HEK293 (cell line): ENCODE measurements around the gene TMEM229B.
A peak's percentile ranks its signal among the peaks of the same experiment; 100 is the strongest.

Source experiments
- CTCF ChIA-PET: fragments of 350-600 bp; formaldehyde crosslinking; extraction: SDS; loops from one replicate; lab custom pipeline; 2021; ENCODE audit warnings: antibody characterized with exemption; lab: Yijun Ruan, JAX
- POLR2A ChIA-PET: fragments of 300-600 bp; formaldehyde crosslinking; extraction: SDS; loops from one replicate; lab custom pipeline; 2020; ENCODE audit warnings: antibody characterized with exemption, inconsistent platforms; lab: Yijun Ruan, JAX
- H3K27ac ChIP-seq: fragments of 200-500 bp; sonication (Bioruptor generic); 2 replicates; pipeline ENCODE4 v1.5.1; 2014; ENCODE audit warnings: low read depth, low read length, control low read depth, inconsistent platforms; ENCODE audit errors: extremely low read depth
- H3K36me3 ChIP-seq, 2 experiments: fragments of 200-500 bp in 1 of 2; sonication (Bioruptor generic) in 1 of 2; 1 replicate in 1 of 2; 2 replicates in 1 of 2; pipeline ENCODE4 v1.5.1; 2014 to 2017; ENCODE audit warnings: inconsistent platforms in 2 of 2, low read length in 2 of 2; ENCODE audit not compliant: control insufficient read depth in 2 of 2, insufficient read depth in 1 of 2
- H3K4me1 ChIP-seq: fragments of 200-500 bp; sonication (Bioruptor generic); 2 replicates; pipeline ENCODE4 v1.5.1; 2014; ENCODE audit warnings: mild to moderate bottlenecking, low read length, inconsistent platforms; ENCODE audit not compliant: control insufficient read depth, insufficient read depth
- H3K4me3 ChIP-seq: 2 replicates; pipeline ENCODE4 v1.5.1; 2011; ENCODE audit warnings: low read depth, mild to moderate bottlenecking, control low read depth, low read length, moderate library complexity
- H3K9me3 ChIP-seq: fragments of 200-500 bp; sonication (Bioruptor generic); 2 replicates; pipeline ENCODE4 v1.5.1; 2014; ENCODE audit warnings: low read depth, low read length, inconsistent platforms; ENCODE audit not compliant: control insufficient read depth, insufficient read depth
- BCL11B ChIP-seq: fragments of 450-650 bp; formaldehyde crosslinking; IDR thresholded peaks from 2 replicates; pipeline ENCODE4 v1.5.1; 2016; ENCODE audit warnings: low read depth, missing biosample characterization, missing genetic modification characterization
- GLIS1 ChIP-seq: fragments of 450-650 bp; formaldehyde crosslinking; IDR thresholded peaks from 2 replicates; pipeline ENCODE4 v1.5.1; 2016; ENCODE audit warnings: missing biosample characterization, missing genetic modification characterization
- PRDM1 ChIP-seq: fragments of 450-650 bp; formaldehyde crosslinking; IDR thresholded peaks from 2 replicates; pipeline ENCODE4; 2016; ENCODE audit warnings: missing biosample characterization, missing genetic modification characterization
- PRDM10 ChIP-seq: fragments of 450-650 bp; formaldehyde crosslinking; IDR thresholded peaks from 2 replicates; pipeline ENCODE4 v1.5.1; 2016; ENCODE audit warnings: missing biosample characterization, missing genetic modification characterization
- ZFP3 ChIP-seq: fragments of 450-650 bp; formaldehyde crosslinking; IDR thresholded peaks from 2 replicates; pipeline ENCODE4 v1.5.1; 2016; ENCODE audit warnings: low read depth, missing biosample characterization, missing genetic modification characterization
- ZNF132 ChIP-seq: fragments of 450-650 bp; formaldehyde crosslinking; IDR thresholded peaks from 2 replicates; pipeline ENCODE4 v1.5.1; 2017; ENCODE audit warnings: missing biosample characterization, missing genetic modification characterization, borderline replicate concordance
- ZNF350 ChIP-seq: fragments of 450-650 bp; formaldehyde crosslinking; IDR thresholded peaks from 2 replicates; pipeline ENCODE4 v1.5.0; 2017; ENCODE audit warnings: missing biosample characterization, mild to moderate bottlenecking, missing genetic modification characterization
- ZNF398 ChIP-seq: fragments of 450-650 bp; formaldehyde crosslinking; IDR thresholded peaks from 2 replicates; pipeline ENCODE4 v1.5.1; 2017; ENCODE audit warnings: missing biosample characterization, missing genetic modification characterization
- ZNF426 ChIP-seq: fragments of 450-650 bp; formaldehyde crosslinking; IDR thresholded peaks from 2 replicates; pipeline ENCODE4 v1.5.1; 2017; ENCODE audit warnings: missing biosample characterization, missing genetic modification characterization, mild to moderate bottlenecking, inconsistent platforms, moderate library complexity
- ZNF544 ChIP-seq: fragments of 450-650 bp; formaldehyde crosslinking; IDR thresholded peaks from 2 replicates; pipeline ENCODE4 v1.5.0; 2017; ENCODE audit warnings: missing biosample characterization, missing genetic modification characterization
- ZNF623 ChIP-seq: fragments of 450-650 bp; formaldehyde crosslinking; IDR thresholded peaks from 2 replicates; pipeline ENCODE4 v1.5.1; 2016; ENCODE audit warnings: missing biosample characterization, missing genetic modification characterization
- ZNF785 ChIP-seq: fragments of 450-650 bp; formaldehyde crosslinking; IDR thresholded peaks from 2 replicates; pipeline ENCODE4 v1.5.1; 2016; ENCODE audit warnings: missing biosample characterization, missing genetic modification characterization
- ZXDB ChIP-seq: fragments of 450-650 bp; formaldehyde crosslinking; IDR thresholded peaks from 2 replicates; pipeline ENCODE4 v1.5.1; 2016; ENCODE audit warnings: missing biosample characterization, missing genetic modification characterization
- TF ChIP-seq, protein P1 (sequence below): fragments of 450-650 bp; formaldehyde crosslinking; IDR thresholded peaks from 2 replicates; pipeline ENCODE4 v1.5.1; 2017; ENCODE audit warnings: missing biosample characterization, missing genetic modification characterization

Gene TMEM229B

GRCh38 chr14:67514203-67514607 is 25.7 kb upstream of the TMEM229B start (continued):
- TF ChIP-seq PRDM10 (tag by site-specific recombination) (no peak), PRDM1 (tag by site-specific recombination) (peak; percentile 55; the same call in 1 of the 2 replicates), ZNF623 (tag by site-specific recombination) (no peak), ZNF132 (tag by site-specific recombination) (no peak), ZFP3 (no peak), ZXDB (no peak), ZNF426 (tag by site-specific recombination) (no peak), ZNF785 (no peak)

- POLR2A ChIA-PET, result interaction anchor here (0.8 to 1.2 kb wide), 2 partner anchors 19 to 182 kb away, joined by 3 read pairs; partner anchors contain the start of genes PLEKHH1 and RDH11
- Histone ChIP-seq H3K27ac (no peak overlapping the region), H3K36me3 (no peaks in the 10 kb centered on the region), H3K4me3 (no peak overlapping the region), H3K4me1 (no peaks in the 10 kb centered on the region), H3K9me3 (no peaks in the 10 kb centered on the region)
- TF ChIP-seq BCL11B (tag by site-specific recombination) (no peak), GLIS1 (tag by site-specific recombination) (peak; percentile 37; the same call in 1 of the 2 replicates)
- CTCF ChIA-PET, result interaction anchor here (0.6 to 4.1 kb wide), 6 partner anchors 10 to 1155 kb away, joined by 3 to 32 read pairs (median 4); no protein-coding TSS in a partner anchor
These were observed 25.1 kb upstream of the TMEM229B start for GRCh38 chr14:67513631-67514108.

DNA sequence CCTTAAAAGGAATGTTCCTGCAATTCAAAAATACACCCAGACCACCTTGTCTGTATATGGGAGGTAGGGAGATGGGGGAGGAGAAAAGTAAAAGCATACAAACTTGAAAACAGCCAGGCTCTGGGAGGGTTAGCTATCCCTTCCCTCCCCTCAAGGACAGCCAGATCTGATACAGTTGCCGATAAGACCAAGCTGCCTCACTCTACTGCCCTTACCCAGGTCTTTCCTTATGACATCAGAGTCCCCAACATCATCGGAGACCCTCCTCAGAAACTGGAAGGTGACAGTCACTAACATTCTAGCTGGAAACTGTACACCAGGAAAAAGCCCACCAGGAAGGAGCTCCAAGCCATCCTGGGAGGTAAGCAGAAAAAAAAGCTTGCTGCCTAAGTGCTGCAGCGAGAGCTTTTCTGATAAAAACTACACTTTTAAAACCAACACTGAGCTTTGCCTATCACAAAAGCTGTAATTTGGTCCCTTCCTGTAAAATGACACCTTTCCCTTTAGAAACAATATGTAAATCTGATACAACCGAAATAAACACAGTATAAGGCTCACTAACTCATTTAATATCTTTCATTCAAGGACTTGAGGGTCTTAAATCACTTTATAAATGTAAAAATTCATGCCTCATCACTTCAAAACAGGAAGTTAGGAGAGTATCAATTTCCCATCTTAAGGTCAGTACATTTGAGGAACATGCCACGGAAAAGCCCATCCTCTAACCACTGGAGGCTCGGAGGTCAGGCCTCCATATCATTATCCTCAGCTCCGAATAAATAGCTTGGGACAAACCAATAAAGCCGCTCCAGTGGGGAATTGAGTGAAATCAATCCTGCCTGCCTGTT is 24.2 kb upstream of the TMEM229B start:
- TF ChIP-seq, protein P1, sequence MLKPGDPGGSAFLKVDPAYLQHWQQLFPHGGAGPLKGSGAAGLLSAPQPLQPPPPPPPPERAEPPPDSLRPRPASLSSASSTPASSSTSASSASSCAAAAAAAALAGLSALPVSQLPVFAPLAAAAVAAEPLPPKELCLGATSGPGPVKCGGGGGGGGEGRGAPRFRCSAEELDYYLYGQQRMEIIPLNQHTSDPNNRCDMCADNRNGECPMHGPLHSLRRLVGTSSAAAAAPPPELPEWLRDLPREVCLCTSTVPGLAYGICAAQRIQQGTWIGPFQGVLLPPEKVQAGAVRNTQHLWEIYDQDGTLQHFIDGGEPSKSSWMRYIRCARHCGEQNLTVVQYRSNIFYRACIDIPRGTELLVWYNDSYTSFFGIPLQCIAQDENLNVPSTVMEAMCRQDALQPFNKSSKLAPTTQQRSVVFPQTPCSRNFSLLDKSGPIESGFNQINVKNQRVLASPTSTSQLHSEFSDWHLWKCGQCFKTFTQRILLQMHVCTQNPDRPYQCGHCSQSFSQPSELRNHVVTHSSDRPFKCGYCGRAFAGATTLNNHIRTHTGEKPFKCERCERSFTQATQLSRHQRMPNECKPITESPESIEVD (tag by site-specific recombination), result peak; percentile 81
- TF ChIP-seq PRDM10 (tag by site-specific recombination) (peak; percentile 78), ZNF544 (no peak), ZNF350 (tag by site-specific recombination) (peak; percentile 61; the same call in 1 of the 2 replicates), ZNF398 (tag by site-specific recombination) (no peak)
- no peak overlapping the region for H3K4me3 ChIP-seq
- ChIA-PET POLR2A (interaction anchor here (0.8 to 1.2 kb wide), 2 partner anchors 20 to 183 kb away, joined by 3 read pairs; partner anchors contain the start of genes PLEKHH1 and RDH11), CTCF (interaction anchor here (0.8 to 4.1 kb wide), 4 partner anchors 15 to 191 kb away, joined by 3 to 32 read pairs (median 3); no protein-coding TSS in a partner anchor)
- 0 out of 2 replicates have a peak overlapping the region, but pooled peaks have one; percentile 6 for H3K27ac ChIP-seq
- H3K36me3 ChIP-seq, result no peaks in the 10 kb centered on the region
- H3K4me1 ChIP-seq, result no peaks in the 10 kb centered on the region
- H3K9me3 ChIP-seq, result no peaks in the 10 kb centered on the region
